Osteocyte (in vitro differentiated cells): ENCODE results near the gene EBF3. TPM values are rescaled to one million over a fixed set of nuclear protein-coding genes. Genes with fewer than 3 reads are reported as not detected.

ENCODE experiments used
- DNase-seq: peaks from one replicate; pipeline ENCODE4 v3.0.0; 2021; ENCODE audit warnings: mixed read lengths; ENCODE audit not compliant: unreplicated experiment; ENCODE audit errors: extremely low spot score
- H3K27ac Mint-ChIP-seq: one replicate; pipeline ENCODE4 v1.8.0; 2021; ENCODE audit warnings: mild to moderate bottlenecking, mixed read lengths; ENCODE audit not compliant: unreplicated experiment
- H3K27me3 Mint-ChIP-seq: one replicate; pipeline ENCODE4 v1.8.0; 2021; ENCODE audit warnings: mixed read lengths; ENCODE audit not compliant: unreplicated experiment
- H3K36me3 Mint-ChIP-seq: one replicate; pipeline ENCODE4 v1.8.0; 2021; ENCODE audit warnings: mixed read lengths; ENCODE audit not compliant: unreplicated experiment
- H3K4me1 Mint-ChIP-seq: one replicate; pipeline ENCODE4 v1.8.0; 2021; ENCODE audit warnings: mixed read lengths; ENCODE audit not compliant: unreplicated experiment
- H3K4me3 Mint-ChIP-seq: one replicate; pipeline ENCODE4 v1.8.0; 2021; ENCODE audit warnings: mild to moderate bottlenecking, moderate library complexity, mixed read lengths; ENCODE audit not compliant: unreplicated experiment
- H3K9me3 Mint-ChIP-seq: one replicate; pipeline ENCODE4 v1.8.0; 2021; ENCODE audit warnings: mixed read lengths; ENCODE audit not compliant: unreplicated experiment
- total RNA-seq: library from RNA; stranded (reverse); gene quantifications from 2 replicates; pipeline ENCODE4 v1.2.1, GENCODE V29; 2021
- TF ChIP-seq, protein P1 (sequence below): fragments of 200-600 bp; sonication (generic); IDR thresholded peaks from 2 replicates; pipeline ENCODE4 v1.5.0; 2021; ENCODE audit warnings: antibody characterized with exemption, mild to moderate bottlenecking, moderate library complexity

Gene EBF3
- total RNA-seq, 1 donor from 2014 or later = 0.59 TPM

DNA sequence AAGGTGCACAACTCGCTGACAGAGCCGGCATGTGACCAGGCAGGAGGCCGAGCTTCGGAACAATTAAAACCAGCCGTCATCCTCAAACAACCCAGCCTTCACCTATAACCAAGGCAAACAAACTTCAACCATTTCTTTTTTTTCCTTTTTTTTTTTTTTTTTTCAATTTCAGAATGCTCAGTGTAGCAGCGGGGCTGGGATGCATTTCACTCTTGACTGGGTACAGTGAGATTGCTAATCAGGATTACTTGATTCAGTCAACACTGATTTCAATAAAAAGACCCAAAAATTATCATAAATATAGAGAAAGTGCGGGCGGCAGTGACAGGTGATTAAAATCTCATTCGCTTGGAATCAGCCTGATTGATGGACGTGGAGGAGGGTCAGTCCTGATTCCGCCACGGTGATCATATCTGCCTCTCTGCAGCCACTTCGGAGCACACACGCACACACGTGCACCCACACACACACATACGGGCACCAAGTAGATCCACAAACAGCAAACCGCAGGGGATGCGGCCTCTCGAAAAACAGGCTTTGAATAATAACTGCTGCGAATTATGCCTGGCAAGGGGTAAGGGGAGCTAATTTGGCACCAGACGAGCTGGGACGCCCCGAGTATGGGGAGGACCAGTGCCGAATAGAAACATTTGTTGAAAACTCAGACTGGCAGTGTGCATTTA lies 31.2 kb downstream of the EBF3 start:
- Mint-ChIP-seq H3K9me3 (no peaks in the 10 kb centered on the region), H3K27ac (no peak overlapping the region), H3K4me1 (no peaks in the 10 kb centered on the region), H3K36me3 (no peaks in the 10 kb centered on the region), H3K4me3 (no peak overlapping the region), H3K27me3 (no peaks in the 10 kb centered on the region)
- no peak for DNase-seq
- TF ChIP-seq, protein P1, sequence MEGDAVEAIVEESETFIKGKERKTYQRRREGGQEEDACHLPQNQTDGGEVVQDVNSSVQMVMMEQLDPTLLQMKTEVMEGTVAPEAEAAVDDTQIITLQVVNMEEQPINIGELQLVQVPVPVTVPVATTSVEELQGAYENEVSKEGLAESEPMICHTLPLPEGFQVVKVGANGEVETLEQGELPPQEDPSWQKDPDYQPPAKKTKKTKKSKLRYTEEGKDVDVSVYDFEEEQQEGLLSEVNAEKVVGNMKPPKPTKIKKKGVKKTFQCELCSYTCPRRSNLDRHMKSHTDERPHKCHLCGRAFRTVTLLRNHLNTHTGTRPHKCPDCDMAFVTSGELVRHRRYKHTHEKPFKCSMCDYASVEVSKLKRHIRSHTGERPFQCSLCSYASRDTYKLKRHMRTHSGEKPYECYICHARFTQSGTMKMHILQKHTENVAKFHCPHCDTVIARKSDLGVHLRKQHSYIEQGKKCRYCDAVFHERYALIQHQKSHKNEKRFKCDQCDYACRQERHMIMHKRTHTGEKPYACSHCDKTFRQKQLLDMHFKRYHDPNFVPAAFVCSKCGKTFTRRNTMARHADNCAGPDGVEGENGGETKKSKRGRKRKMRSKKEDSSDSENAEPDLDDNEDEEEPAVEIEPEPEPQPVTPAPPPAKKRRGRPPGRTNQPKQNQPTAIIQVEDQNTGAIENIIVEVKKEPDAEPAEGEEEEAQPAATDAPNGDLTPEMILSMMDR = no peak

DNA sequence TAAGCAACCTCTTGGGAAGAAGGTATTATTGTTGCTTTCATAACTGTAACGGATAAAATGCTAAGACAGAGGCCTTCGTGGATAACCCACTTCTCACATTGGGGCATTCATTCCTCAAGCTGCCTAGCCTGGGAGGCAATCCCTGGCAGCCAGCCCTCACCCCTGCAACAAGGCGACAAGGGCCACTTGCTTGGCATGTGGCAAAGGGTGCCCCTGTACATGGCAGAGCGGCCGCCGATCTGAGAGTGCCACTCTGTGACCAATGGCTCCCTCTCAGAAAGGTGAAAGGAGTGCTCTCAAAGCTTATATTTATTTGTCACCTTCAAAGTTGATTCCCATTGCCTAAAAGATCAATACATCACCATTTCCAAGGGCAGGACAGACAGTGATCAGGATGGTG lies 31.9 kb downstream of the EBF3 start:
- TF ChIP-seq, protein P1 = no peak
- Mint-ChIP-seq H3K4me3 (no peak overlapping the region), H3K9me3 (no peaks in the 10 kb centered on the region), H3K27me3 (no peaks in the 10 kb centered on the region), H3K36me3 (no peaks in the 10 kb centered on the region), H3K4me1 (no peaks in the 10 kb centered on the region), H3K27ac (no peak overlapping the region)
- DNase-seq = no peak

DNA sequence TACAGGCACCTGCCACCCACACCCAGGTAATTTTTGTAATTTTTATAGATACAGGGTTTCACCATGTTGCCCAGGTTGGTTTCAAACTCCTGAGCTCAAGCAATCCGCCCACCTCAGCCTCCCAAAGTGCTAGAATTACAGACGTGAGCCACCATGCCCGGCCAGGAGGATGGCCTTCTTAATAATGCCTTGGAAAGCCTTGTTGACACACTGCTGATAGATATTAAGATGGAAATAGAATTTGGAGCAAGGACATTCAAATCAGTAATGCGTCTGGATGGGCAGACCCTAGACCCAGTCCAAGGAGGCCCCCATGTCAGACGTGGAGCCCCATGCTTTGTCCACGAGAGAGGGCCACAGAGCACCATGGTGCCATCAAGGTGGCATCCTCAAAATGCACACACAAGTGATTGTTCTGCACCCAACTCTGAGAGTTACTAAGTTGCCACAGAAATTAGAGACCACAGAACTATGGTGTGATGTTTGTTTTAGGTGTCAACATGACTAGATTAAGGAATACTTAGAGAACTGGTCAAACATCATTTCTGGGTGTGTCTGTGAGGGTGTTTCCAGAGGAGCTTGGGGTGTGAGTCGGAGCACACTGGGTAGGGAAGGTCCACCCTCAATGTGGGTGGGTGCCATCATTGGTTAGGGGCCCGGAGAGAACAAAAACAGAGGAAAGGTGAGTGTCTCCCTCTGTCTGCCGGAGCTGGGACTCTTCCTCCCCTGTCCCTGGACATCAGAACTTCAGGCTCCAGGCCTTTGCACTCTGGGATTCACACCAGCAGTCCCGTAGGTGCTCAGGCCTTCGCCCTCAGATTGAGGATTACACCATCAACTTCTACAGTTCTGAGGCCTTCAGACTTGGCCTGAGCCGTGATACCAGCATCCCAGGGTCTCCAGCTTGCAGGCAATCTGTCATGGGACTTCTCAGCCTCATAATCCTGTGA lies 34.5 kb downstream of the EBF3 start:
- no peaks in the 10 kb centered on the region for H3K4me1 Mint-ChIP-seq
- H3K27ac Mint-ChIP-seq = no peak overlapping the region
- H3K9me3 Mint-ChIP-seq = no peaks in the 10 kb centered on the region
- no peaks in the 10 kb centered on the region for H3K36me3 Mint-ChIP-seq
- no peak overlapping the region for H3K4me3 Mint-ChIP-seq
- H3K27me3 Mint-ChIP-seq = no peaks in the 10 kb centered on the region
- TF ChIP-seq, protein P1 = no peak
- no peak for DNase-seq

DNA sequence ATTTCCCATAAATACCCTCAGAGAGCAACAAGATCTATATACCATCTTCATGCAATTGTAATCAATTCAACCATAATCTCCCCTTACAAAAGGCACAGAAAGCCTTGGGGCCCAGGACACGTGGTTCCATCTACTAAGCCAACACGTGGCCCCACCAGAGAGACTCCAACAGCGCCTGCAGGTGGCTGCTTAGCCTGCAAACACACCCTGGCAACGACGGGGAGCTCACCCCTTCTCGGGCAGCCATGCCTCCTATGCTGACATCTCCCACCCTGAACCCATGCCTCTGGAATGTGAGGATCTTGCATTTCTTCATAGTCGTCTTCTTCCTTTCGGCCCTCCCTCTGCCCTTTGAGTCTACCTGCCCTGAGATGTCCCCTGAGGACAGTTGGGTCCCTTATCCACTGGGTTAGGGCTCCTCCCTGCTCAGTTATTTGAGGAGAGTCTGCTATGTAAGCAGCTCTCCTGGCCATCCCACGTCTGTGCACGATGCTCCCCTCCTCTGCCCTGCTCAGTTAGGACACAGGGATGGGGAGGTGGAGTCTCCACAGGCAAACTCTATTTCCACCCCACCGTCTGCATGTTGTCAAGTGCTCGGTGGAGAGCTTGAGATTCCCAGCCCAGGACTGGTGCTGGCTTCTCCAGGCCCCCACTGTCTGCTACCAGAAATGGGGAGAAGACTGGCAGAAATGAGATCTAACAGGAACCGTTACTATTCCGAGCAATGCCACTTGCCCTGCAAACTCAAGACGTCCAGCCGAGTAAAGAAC lies 36.5 kb downstream of the EBF3 start:
- H3K36me3 Mint-ChIP-seq = no peaks in the 10 kb centered on the region
- H3K27me3 Mint-ChIP-seq = no peaks in the 10 kb centered on the region
- TF ChIP-seq, protein P1 = no peak
- no peaks in the 10 kb centered on the region for H3K4me1 Mint-ChIP-seq
- H3K27ac Mint-ChIP-seq = no peak overlapping the region
- DNase-seq = no peak
- H3K4me3 Mint-ChIP-seq = no peak overlapping the region
- H3K9me3 Mint-ChIP-seq = no peaks in the 10 kb centered on the region
